Measurements from ENCODE around the gene RNASE7.

Gene RNASE7

DNA sequence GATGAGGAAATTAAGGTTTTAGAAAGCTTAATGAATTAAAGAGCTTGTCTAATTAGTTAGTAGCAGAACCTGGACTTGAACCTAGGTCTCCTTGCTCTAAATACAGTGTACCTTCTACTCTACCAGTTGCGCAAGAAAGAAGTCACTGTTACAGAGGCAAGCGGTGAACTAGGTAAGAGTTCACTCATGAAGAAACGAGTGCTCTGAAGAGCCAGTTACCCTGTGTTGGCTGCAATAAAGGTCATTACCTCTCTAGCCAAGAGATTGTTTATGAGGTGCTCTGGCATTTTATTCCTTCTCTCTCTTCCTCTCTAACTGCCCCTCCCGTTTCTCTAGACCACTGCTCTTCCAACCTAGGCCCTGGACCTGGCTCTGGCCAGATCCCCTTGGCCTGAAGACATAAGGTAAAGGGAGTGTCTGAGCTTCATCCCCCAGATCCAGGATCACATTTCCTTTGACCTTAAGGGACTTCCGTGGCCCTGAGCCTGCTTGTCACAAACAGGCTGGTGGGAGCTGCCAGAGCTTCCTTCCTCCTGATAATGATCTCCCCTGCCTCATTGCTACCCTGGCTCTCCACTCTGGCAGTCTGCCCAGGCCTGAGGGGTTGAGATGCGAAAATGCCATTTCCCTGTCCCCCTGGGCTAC is 1.9 kb downstream of the RNASE7 start:
- DNase-seq = no peak

DNA sequence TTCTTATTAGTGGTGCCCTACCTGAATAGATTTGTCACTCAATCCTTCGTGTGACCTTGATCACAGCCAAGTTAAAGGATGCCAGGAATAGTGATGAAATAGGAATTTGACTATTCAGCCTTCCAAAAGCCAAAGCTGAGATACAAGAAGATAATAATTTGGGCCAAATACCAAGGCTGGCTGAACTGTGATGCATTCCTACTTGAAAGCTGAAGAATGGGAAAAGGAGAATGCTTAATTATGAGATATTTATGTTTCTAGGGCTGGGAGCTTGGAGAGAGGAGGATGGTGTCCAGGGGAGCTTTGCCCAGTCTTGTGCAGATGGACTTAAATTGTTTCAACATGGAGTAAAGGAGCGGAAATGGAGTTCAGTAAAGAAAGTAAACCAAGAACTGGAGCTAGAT is 5.2 kb downstream of the RNASE7 start:
- DNase-seq = no peak

DNA sequence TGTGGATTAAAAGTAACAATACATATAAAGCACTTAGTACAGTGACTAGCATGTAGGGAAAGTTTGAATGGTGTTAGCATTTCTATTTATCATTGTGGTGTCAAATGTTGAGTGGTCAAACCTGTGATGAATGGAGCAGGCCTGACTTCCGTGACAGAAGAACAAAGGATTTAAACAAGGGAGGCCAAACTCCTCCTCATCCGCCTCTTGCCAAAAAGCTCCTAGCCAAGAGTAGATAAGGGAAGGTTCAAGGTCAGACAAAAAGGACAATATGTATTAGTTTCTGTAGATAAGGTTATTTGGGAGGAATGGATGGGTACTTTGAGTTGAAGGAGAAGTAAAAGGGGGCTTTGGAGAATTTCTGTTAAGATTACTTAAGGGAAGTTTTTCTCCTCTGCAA is 6.5 kb downstream of the RNASE7 start:
- DNase-seq = no peak

DNA sequence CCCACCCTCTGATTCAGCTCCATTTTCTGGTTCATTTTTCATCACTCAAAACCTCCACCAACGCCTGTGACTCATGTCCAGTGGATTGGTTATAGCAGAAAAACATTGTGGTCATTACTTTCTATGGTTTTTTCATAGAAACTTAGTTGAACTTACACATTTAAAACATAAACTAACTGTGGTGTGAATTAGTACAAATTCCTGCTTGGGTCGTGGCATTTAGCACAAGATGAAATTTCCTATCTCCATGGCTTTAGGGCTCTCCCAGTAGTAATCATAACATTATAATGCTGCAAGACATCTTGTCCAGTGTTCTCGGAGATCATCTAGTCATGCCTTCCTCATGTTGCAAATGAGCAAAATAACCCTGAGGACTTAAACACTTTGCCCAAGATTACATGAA is 7.1 kb downstream of the RNASE7 start:
- DNase-seq = no peak

DNA sequence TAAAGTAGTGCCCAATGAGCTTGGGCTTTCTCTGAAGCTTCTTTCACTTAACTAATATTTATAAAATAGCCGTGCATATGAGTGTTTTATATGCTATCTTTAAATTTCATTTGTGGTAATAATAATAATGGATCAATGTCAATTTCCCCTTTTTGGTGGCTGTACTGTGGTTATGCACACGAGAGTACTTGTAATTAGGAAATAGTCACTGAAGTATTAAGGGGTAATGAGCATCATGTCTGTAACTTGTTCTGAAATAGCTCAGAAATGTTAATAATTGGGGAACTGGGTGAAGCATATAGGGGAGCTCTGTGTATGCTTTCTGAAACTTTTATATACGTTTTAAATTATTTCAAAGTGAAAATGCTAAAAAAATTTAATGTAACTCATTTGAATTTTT is 8.4 kb downstream of the RNASE7 start:
- no peak for DNase-seq

DNA sequence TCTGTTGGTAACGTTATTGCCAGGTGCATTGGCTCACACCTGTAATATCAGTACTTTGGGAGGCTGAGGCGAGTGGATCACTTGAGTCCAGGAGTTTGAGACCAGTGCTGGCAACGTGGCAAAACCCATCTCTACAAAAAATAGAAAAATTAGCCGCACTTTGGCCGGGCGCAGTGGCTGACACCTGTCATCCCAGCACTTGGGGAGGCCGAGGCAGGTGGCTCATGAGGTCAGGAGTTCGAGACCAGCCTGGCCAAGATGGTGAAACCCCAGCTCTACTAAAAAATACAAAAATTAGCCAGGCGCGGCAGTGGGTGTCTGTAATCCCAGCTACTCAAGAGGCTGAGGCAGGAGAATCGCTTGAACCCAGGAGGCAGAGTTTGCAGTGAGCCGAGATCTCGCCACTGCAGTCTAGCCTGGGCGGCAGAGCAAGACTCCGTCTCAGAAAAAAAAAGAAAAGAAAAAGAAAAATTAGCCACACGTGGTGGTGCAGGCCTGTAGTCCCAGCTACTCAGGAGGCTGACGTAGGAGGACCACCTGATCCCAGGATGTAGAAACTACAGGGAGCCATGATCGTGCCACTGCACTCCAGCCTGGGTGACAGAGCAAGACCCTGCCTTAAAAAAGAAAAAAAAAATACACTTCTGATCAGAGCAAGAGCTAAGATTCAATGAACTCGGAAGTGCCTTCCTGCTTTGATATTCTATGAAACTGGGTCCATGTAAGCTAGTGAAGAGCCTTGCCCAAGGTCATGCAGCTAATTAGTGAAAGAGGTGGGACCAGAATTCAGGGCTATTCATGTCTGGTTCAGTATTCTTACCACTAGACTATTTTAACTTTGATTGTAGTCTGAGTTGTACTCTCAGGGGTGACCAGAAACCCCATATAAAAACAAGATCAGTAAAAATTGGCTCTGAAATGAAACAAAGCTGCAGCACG is 11.3 kb downstream of the RNASE7 start:
- no peak for DNase-seq

DNA sequence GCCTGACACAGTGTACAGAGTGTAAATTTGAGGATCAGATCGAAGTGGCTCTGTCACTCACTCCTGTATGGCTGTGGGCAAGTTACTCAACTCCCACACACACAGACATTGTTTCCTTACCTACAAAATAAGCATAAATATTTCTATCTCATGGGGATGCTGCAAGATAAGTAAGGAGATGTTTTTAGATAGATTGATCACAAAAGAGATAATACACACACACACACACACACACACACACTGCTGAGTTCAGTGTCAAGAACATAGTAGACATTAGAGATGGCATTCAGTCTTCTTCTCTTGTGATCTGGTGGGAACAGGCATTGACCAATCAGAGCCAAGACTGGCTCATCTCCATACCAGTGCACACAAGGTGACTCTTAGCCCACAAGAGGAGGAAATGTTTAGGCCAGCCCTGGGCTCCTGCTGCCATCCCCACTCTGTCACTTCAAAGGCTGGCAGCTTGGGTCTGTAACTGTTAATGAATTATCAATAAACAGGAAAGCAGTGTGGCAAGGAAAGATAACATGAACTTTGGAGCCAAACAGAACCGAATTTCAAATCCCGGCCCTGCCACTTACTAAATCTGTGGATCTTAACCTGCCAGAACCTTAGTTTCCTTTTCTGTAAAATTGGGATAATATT is 12.1 kb downstream of the RNASE7 start:
- no peak for DNase-seq

DNA sequence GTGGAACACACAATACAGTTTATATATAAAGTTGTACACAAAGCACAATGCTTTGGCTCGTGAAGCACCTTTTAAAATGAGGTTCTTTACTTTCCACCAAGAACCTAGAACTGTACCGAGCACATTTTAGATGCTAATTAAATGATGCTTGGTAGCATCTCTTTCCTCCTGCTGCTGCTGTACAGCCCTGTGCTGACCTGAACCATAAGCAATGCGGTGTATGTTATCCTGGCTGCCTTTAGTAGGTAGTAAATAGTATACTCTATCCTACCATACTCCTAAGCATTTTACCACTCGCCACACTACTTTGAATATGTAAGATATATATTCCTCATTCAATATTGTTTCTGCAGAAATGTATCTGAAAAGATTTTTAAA is 12.6 kb downstream of the RNASE7 start:
- no peak for DNase-seq

DNA sequence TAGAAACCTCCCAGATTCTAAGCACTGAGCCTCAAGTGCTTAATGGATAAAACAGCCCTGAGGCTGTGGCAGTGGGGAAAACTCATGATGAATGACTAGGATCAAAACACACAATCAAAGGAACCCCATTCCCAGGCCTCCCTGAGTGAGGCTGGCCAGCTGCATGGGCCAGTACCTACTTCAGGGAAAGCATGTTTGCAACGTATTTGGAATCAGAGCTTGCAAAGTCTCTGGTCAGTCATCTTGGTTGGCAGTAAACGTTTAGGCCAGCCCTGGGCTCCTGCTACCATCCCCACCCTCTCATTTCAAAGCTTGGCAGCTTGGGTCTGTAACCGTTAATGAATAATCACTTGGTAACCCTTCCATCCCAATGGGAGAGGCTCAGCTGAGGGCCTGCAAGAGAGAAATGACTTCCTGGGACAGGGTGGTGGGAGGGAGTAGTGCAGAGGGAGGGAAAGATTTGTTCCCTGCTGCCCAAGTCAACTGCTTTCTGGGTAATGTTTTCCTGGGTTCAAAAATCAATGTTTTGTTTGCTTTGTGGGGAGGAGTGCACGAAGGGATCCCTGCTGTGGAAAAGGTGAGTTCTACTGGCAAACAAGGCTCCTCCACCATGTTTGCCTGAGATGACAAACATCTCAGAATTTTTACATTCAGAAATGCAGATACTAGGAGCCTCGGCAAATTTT is 13.4 kb downstream of the RNASE7 start:
- no peak for DNase-seq

DNA sequence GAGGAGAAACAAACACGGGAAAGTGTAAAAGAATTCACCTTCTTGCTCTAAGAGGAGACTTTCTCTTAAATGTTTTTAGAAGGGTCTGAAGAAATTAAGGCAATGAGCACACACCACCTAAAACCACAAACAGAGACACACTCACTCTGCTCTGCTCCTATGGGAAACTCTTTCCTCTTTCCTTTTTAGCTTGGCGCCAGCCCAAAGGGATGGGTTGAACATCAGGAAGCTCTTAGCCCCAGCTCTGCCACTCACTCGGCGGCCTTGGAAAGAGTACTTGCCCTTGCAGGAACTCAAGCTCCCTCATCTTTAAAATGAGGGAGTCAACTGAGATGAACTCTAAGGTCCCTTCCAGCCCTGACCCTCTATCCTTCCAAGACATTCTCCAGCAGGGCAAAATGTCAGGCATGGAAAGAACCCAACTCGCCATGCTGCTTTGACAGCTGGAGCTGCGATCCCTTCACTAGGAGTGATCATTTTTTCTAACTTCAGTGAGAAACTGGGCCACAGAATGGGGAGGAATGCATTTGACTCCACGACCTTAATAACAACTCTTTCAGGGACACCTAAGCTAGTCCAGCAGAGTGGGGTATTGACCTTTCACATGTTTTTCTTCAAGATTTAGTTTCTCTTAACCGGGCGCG is 14.5 kb downstream of the RNASE7 start:
- no peak for DNase-seq

DNA sequence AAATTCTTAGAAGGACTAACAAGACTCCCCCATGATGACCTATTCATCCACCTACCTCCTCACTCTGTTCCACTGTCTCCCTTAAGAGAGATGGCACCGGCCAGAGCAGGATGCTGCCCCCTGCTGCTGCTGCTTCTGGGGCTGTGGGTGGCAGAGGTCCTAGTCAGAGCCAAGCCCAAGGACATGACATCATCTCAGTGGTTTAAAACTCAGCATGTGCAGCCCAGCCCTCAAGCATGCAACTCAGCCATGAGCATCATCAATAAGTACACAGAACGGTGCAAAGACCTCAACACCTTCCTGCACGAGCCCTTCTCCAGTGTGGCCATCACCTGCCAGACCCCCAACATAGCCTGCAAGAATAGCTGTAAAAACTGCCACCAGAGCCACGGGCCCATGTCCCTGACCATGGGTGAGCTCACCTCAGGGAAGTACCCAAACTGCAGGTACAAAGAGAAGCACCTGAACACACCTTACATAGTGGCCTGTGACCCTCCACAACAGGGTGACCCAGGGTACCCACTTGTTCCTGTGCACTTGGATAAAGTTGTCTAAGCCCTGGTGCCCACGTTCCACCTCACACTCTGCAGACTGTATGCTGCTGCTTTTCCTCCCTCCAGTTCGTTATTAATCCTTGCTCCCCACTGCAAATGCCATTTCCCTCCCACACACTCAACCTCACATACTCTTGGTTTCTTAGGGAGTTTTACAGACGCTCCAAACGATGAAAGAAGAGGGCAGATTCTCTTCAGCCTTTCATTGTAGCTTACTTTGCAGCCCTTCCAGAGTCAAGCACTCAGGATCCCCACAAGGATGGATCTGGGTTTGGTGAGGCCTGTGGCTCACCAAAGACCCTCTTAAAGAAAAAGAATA is 15.9 kb downstream of the RNASE7 start, which contains the start of gene RNASE8:
Gene RNASE8, plus strand, starts transcription at position 20 of the 873 bp plus-strand sequence. Its CDS starts 71 bp downstream, at position 91.
- no peak for DNase-seq

DNA sequence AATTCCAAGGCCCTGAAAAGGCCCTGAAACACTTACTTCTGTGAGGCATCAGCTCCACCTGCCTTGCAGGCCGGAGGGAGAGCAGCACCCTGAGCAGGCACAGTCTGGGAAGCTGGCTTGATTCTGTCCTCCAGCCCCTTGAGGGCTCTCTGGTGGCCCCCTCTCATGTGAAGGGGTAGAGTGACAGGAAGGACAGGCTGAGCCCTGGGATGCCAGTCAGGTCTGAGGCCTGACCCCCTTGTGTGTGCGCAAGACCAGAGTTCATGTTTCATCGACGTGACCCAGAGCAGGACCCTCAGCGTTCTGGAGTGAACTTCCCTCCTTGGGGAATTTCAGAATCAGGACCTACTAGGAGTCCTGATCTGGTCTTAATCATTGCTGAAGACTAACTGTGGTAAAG is 16.7 kb downstream of the RNASE7 start:
- no peak for DNase-seq

DNA sequence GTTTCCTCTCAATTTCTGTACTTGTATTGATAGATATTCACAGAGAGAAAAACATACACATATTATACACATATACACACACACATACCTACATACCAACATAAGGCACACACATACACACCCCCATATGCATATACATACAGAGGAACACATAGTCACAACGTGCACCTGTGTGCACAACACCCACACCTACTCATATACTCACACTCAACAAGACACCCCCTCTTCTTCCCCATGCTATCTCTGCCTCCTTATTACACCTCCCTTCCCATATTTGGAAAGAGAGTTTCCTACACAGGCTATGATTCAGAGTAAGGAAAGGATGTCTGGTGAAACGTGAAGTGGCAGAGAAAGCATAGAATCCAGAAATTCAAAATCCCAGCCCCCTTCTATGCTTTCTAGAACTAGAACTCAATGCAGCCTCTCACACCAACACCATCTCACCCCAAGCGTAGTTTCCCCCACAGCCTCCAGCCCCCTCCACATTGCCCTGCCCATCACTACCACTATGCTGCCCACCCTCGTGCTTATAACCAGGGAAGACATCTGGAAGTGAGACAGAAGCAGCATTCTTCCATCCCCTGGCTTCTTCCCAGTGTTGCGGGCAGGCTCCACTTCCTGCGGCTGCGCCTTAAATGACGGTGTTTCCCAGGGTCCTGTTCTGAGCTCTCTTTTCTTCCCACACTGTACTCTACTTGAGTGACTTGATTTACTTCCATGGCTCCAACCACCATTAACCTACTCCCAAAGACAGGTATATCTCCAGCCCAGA is 17.9 kb downstream of the RNASE7 start:
- no peak for DNase-seq

DNA sequence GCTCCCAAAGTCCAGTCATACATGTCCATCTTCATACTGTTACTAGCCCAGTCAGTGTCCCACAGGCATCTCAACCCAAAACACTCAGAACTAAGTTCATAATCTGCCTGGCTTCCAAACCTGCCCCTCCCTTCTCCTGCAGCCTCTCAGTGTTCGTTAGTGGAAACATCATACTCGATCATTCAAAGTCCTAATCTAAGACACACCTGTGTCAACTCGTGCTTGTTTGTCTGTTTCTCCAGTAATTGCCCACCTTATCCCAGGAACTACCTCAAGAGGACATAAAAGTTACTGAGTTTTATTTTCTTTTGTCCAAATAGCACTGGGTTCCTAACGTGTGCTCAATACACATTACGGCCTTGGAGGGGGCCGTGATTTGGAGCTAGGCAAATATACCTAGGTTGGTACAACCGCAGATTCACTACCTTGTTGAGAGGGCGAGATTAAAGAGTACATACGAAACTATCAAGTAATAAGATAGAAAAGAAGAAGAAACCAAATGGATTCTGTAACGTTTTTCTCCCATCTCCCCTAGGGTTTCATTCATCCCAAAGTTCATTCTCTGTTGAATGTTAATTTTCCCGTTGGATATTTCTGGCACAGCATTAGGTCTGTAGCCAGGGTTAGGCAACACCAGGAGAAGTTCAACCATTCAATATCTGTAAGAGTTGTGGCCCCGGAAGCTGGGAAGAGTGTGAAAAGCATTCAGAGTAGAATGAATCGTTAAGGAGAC is 18.6 kb downstream of the RNASE7 start:
- DNase-seq = no peak

DNA sequence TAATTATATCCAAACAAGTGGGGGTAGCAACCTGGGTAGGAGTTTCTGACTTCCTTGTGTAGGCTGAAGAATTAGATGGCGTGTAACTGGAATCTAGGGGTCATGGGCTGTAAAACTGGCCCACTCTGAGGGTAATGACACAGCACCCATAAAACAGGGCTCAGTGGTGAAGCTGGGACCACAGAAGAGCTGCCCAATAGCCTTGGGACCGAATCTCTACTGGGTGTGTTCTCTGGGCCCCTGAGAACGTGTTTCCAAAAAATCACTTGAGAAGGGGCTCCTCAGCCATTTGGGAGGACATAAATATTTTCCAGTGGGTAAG is 19.1 kb downstream of the RNASE7 start:
- no peak for DNase-seq

DNA sequence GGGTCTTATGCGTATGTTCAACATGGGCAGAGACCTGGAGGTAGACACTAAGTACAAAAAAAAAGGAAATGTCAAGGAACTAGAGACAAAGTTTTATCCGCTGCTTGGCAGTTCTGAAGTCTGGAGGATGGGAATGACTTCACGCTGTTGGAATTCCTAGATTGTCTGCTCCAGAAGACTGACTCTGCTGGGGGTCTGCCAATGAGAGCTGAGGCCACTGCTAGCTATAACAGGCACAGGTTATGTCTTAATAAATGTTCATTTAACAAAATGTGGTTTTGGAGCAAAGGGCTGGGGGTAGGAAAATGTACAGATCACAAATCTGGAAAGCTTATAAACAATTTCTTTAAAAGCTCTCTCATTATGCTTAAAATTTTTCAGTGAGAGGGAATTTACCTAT is 21.3 kb downstream of the RNASE7 start:
- DNase-seq = no peak

DNA sequence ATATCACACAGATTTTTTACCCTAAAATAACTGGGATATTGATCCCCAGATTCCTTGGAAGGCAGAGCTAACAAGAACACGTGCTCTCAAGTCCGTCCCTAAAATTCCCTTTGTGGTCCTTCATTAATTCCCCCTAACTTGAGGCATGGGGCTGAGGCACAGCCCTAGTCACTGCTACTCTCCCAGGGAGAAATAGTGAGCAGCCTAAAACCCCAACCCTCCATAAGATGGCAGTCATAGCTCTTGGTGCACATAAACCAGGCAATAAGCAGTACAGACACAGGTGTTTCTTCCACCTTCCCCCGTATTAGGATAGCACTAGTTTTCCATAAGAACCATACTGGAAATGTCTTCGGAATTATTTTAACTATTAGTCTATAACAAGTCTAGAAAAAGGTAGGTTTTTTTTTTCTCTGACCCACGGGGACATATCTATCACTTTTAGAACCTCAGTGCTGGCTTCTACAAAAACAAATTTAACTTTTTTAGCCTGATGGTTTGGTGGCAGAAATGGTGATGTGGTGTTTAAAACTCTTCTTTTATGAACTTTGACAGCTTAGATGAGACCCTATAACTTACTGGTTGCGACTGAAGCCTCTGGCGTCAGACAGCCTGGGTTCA is 24.8 kb downstream of the RNASE7 start:
- no peak for DNase-seq

DNA sequence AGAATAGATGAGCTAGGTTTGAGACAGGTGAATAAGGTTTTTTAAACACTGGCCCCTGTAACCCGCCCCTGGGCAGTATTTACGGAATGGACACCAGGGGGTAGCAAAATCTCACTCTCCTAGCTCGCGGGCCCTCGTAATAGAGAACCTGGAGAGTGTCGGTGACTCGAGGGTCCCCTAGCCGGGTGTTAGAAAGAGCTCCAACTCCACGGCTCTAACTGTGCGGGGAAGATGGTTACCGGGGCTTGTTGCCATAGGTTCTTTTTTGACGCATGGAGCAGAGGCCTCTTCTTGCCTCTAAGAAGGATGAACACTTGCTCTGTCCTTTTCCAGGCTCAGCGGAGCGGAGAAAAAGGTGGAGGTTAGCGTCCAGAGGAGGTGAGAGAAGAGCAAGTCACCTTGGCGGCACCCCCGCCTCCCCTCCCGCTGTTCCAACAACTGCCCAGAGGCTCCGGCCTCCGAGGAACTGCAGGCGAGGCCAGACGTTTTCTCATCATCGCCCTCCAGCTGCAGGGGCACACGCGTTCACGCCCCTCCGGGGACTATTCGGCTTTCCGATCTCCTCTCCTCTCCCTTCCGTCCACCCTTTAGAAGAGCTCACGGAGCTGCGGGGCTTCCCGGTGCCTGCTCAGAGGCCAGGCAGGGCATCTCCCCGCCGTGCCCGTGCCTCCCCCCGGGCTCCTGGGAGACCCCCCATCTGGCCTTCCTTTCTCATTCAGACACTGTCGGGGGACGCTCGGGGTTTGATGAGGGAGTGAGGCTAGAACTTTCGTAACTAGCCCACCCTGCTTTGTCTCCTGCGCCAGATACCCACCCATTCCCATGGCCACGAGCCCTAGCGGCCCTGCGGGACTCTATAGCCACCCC is 26.6 kb downstream of the RNASE7 start:
- DNase-seq = no peak

Measured in activated naive CD4-positive, alpha-beta T cell treated with anti-CD3 and anti-CD28 coated beads, Interleukin-2, amount 50 U/mL, for 16 hours (primary cell).